K562 (cell line): ENCODE measurements around the gene AHI1. TPM values are rescaled to one million over a fixed set of nuclear protein-coding genes. Genes with fewer than 3 reads are reported as not detected.

Source experiments
- ESRRA ChIP-seq: fragments of 450-650 bp; IDR thresholded peaks from 2 replicates; pipeline ENCODE4 v1.6.1; 2014; ENCODE audit warnings: low read depth, mild to moderate bottlenecking, moderate library complexity, borderline replicate concordance
- ETV5 ChIP-seq: sonication (generic); formaldehyde crosslinking; IDR thresholded peaks from 2 replicates; pipeline ENCODE4 v1.4.0; 2020; ENCODE audit warnings: low read depth, mild to moderate bottlenecking, missing genetic modification reagents
- FOXJ2 ChIP-seq: fragments of 200-800 bp; sonication (Bioruptor generic); IDR thresholded peaks from 2 replicates; pipeline ENCODE4 v1.6.1; 2016; ENCODE audit warnings: missing genetic modification characterization, missing compliant biosample characterization
- SMAD3 ChIP-seq: fragments of 450-650 bp; formaldehyde crosslinking; conservative IDR thresholded peaks from 2 replicates; pipeline ENCODE4 v1.4.0; 2020; ENCODE audit warnings: mild to moderate bottlenecking
- SP2 ChIP-seq: IDR thresholded peaks from 2 replicates; pipeline ENCODE4 v1.6.1; 2011; ENCODE audit warnings: mild to moderate bottlenecking, low read depth, low read length, moderate library complexity; ENCODE audit not compliant: poor library complexity, severe bottlenecking; ENCODE audit errors: extremely low read depth
- ZNF316 ChIP-seq: fragments of 450-650 bp; IDR thresholded peaks from 2 replicates; pipeline ENCODE4 v1.6.1; 2016
- polyA plus RNA-seq, 8 experiments: library from polyadenylated mRNA; depleted of rRNA in 4 of 8; stranded (reverse) in 5 of 8; unstranded in 3 of 8; fragments of >200 nt; fragmentation: Nextera tagmentation in 2 of 8; fragmentation: Illumina TruSeq in 1 of 8; extraction: Ambion mirVana in 2 of 8; extraction: Trizol in 1 of 8; gene quantifications; 2 replicates each; pipeline versions ENCODE4 v1.2.1 to v1.2.3, GENCODE V29; 2011 to 2014; ENCODE audit warnings: inconsistent platforms in 1 of 8, missing spikeins in 1 of 8
- total RNA-seq, 7 experiments: library from RNA; depleted of rRNA in 6 of 7; stranded (reverse); fragments of >200 nt in 6 of 7; fragmentation: Illumina TruSeq in 2 of 7; extraction: Trizol in 2 of 7; gene quantifications; 2 replicates each; pipeline versions ENCODE4 v1.2.1 to v1.2.3, GENCODE V29; 2011 to 2021; ENCODE audit warnings: low replicate concordance in 1 of 7
- TF ChIP-seq, protein P1 (sequence below): fragments of 450-650 bp; formaldehyde crosslinking; IDR thresholded peaks from 2 replicates; pipeline ENCODE4 v1.4.0; 2020; ENCODE audit warnings: mild to moderate bottlenecking, moderate library complexity
- TF ChIP-seq, protein P2 (sequence below): fragments of 450-650 bp; IDR thresholded peaks from 2 replicates; pipeline ENCODE4 v1.6.1; 2018; ENCODE audit not compliant: partially characterized antibody
- TF ChIP-seq, protein P3 (sequence below), 2 experiments: fragments of 450-650 bp; formaldehyde crosslinking in 1 of 2; IDR thresholded peaks; 2 replicates each; pipeline versions ENCODE4 v1.4.0 to v1.6.1; 2014 to 2020; ENCODE audit warnings: mild to moderate bottlenecking in 2 of 2, borderline replicate concordance in 1 of 2, low read depth in 1 of 2

The AHI1 gene
- total and polyA plus RNA-seq, 9 of the 15 experiments (the other 6 are each of a cell fraction or from before 2014, with no cell fraction given), result 24.7 to 54.9 (median 32.2) TPM

DNA sequence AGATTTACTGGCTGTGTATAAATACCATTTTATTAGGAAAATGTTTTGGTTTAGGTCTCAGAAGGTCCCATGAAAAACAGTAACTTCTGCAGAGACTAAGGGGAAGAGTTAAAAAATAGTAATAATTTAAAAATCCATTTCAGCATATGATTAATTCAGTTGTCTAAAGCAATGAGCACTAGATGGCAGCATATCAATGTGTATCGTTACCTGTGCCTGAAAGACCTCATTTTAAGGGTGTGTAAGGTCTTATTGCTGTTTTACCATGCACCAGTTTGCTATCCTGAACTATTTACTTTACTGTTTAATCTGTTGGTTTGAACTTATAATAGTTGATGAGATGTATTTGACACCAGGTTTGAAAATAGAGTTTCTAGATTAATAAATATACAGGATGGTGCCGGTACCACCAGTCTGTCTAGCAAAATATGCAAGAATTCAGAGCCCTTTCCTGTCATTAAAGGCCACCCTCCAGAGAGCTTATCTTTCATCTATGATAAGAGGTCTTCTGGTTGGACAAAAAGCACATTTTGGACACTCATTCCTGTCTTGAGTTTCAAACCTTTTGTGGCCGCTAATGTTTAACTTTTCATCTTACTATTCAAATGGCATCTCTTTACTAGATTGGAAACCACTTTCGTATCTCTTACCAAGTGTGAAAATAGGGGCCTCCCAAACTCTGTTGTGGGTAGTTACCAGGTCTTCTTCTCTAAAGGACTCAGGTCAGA, 8.9 kb upstream of the AHI1 start (continued):
- TF ChIP-seq SP2 (no peak), FOXJ2 (peak; percentile 32; the same call in 1 of the 2 replicates), ZNF316 (no peak), SMAD3 (0 out of 2 replicates have a peak, but pooled peaks have one; percentile 5), ESRRA (no peak), ETV5 (CRISPR knock-in tag) (no peak)
- TF ChIP-seq, protein P1, sequence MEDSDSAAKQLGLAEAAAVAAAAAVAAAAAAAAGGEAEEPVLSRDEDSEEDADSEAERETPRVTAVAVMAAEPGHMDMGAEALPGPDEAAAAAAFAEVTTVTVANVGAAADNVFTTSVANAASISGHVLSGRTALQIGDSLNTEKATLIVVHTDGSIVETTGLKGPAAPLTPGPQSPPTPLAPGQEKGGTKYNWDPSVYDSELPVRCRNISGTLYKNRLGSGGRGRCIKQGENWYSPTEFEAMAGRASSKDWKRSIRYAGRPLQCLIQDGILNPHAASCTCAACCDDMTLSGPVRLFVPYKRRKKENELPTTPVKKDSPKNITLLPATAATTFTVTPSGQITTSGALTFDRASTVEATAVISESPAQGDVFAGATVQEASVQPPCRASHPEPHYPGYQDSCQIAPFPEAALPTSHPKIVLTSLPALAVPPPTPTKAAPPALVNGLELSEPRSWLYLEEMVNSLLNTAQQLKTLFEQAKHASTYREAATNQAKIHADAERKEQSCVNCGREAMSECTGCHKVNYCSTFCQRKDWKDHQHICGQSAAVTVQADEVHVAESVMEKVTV (CRISPR knock-in tag), result peak; percentile 92
- TF ChIP-seq, protein P2, sequence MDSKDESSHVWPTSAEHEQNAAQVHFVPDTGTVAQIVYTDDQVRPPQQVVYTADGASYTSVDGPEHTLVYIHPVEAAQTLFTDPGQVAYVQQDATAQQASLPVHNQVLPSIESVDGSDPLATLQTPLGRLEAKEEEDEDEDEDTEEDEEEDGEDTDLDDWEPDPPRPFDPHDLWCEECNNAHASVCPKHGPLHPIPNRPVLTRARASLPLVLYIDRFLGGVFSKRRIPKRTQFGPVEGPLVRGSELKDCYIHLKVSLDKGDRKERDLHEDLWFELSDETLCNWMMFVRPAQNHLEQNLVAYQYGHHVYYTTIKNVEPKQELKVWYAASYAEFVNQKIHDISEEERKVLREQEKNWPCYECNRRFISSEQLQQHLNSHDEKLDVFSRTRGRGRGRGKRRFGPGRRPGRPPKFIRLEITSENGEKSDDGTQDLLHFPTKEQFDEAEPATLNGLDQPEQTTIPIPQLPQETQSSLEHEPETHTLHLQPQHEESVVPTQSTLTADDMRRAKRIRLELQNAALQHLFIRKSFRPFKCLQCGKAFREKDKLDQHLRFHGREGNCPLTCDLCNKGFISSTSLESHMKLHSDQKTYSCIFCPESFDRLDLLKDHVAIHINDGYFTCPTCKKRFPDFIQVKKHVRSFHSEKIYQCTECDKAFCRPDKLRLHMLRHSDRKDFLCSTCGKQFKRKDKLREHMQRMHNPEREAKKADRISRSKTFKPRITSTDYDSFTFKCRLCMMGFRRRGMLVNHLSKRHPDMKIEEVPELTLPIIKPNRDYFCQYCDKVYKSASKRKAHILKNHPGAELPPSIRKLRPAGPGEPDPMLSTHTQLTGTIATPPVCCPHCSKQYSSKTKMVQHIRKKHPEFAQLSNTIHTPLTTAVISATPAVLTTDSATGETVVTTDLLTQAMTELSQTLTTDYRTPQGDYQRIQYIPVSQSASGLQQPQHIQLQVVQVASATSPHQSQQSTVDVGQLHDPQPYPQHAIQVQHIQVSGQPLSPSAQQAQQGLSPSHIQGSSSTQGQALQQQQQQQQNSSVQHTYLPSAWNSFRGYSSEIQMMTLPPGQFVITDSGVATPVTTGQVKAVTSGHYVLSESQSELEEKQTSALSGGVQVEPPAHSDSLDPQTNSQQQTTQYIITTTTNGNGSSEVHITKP, result no peak
- TF ChIP-seq, protein P3, sequence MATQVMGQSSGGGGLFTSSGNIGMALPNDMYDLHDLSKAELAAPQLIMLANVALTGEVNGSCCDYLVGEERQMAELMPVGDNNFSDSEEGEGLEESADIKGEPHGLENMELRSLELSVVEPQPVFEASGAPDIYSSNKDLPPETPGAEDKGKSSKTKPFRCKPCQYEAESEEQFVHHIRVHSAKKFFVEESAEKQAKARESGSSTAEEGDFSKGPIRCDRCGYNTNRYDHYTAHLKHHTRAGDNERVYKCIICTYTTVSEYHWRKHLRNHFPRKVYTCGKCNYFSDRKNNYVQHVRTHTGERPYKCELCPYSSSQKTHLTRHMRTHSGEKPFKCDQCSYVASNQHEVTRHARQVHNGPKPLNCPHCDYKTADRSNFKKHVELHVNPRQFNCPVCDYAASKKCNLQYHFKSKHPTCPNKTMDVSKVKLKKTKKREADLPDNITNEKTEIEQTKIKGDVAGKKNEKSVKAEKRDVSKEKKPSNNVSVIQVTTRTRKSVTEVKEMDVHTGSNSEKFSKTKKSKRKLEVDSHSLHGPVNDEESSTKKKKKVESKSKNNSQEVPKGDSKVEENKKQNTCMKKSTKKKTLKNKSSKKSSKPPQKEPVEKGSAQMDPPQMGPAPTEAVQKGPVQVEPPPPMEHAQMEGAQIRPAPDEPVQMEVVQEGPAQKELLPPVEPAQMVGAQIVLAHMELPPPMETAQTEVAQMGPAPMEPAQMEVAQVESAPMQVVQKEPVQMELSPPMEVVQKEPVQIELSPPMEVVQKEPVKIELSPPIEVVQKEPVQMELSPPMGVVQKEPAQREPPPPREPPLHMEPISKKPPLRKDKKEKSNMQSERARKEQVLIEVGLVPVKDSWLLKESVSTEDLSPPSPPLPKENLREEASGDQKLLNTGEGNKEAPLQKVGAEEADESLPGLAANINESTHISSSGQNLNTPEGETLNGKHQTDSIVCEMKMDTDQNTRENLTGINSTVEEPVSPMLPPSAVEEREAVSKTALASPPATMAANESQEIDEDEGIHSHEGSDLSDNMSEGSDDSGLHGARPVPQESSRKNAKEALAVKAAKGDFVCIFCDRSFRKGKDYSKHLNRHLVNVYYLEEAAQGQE (IDR thresholded peaks at IDR 0.05; ENCODE audit: borderline replicate concordance), result peak; percentile 76; the same call in 1 of the 2 replicates
- TF ChIP-seq, protein P3 (CRISPR knock-in tag; IDR thresholded peaks at IDR 0.05; ENCODE audit: low read depth), result no peak
